Measurements from ENCODE around the gene SLC9A9. TPM values are rescaled to one million over a fixed set of nuclear protein-coding genes. Genes with fewer than 3 reads are reported as not detected.

SLC9A9 gene
- total and polyA plus RNA-seq, 7 experiments from 2014 or later: 9.3 to 23.1 (median 16.6) TPM

GRCh38 chr3:143753006-143753405, 95.3 kb downstream of the SLC9A9 start:
- H3K27ac ChIP-seq (ENCODE audit: low read depth, low read length): peak overlapping the region; percentile 63
- H3K4me3 Mint-ChIP-seq: peak overlapping the region in 8 of 10 donors; percentile 22 to 87 (median 74)
- H3K4me3 ChIP-seq (ENCODE audit: low read length): no peak overlapping the region

GRCh38 chr3:143751643-143752178, 96.6 kb downstream of the SLC9A9 start:
- POLR2A ChIA-PET: interaction anchor here (0.8 to 2.9 kb wide), 4 partner anchors 45 to 750 kb away, joined by 3 to 24 read pairs (median 5); partner anchors contain the start of genes DIPK2A and U2SURP
- ATAC-seq (peak; percentile 80), DNase-seq (peak; percentile 12 to 83 (median 75))
- intact Hi-C loops (cut with micrococcal nuclease): loop anchor here in 1 of 2 donors (1.0 to 10.0 kb wide), 8 partner anchors 12 to 1174 kb away; partner anchors contain the start of genes ATR, DIPK2A, SLC9A9 and TRPC1
- Mint-ChIP-seq H3K4me3 (peak overlapping the region; percentile 67 to 89 (median 78)), H3K27me3 (no peaks in the 10 kb centered on the region), H3K27ac (peak overlapping the region; percentile 88 to 100 (median 94)), H3K4me1 (peaks cover 20 to 71% (median 68%) of the 10 kb centered on the region in 7 donors), H3K9me3 (no peaks in the 10 kb centered on the region), H3K36me3 (peaks cover 0 to 4% (median 0%) of the 10 kb centered on the region in 5 donors)
- Histone ChIP-seq H3K27ac (ENCODE audit: low read depth, low read length) (peak overlapping the region; percentile 63), H3K4me3 (ENCODE audit: low read length) (peak overlapping the region; percentile 42), H3K9me3 (ENCODE audit: control insufficient read depth in 2 of 3, low read length in 3 of 3) (no peaks in the 10 kb centered on the region), H3K4me1 (ENCODE audit: control insufficient read depth in 2 of 2, insufficient read depth in 2 of 2, low read length in 2 of 2) (peaks cover 16 to 35% of the 10 kb centered on the region in 2 donors), H3K36me3 (ENCODE audit: control insufficient read depth in 2 of 3, insufficient read depth in 3 of 3, low read length in 3 of 3) (no peaks in the 10 kb centered on the region), H3K27me3 (ENCODE audit: control insufficient read depth in 2 of 2, insufficient read depth in 2 of 2, low read length in 2 of 2) (no peaks in the 10 kb centered on the region)
- CTCF ChIA-PET: interaction anchor here (0.7 to 2.0 kb wide), 6 partner anchors 12 to 631 kb away, joined by 3 to 6 read pairs (median 4); no protein-coding TSS in a partner anchor

More at GRCh38 chr3:143753006-143753405, 95.3 kb downstream of the SLC9A9 start:
- H3K27me3 Mint-ChIP-seq: no peaks in the 10 kb centered on the region
- Histone ChIP-seq H3K4me1 (ENCODE audit: control insufficient read depth in 2 of 2, insufficient read depth in 2 of 2, low read length in 2 of 2) (peaks cover 16 to 38% of the 10 kb centered on the region in 2 donors), H3K9me3 (ENCODE audit: control insufficient read depth in 2 of 3, low read length in 3 of 3) (no peaks in the 10 kb centered on the region), H3K36me3 (ENCODE audit: control insufficient read depth in 2 of 3, insufficient read depth in 3 of 3, low read length in 3 of 3) (no peaks in the 10 kb centered on the region), H3K27me3 (ENCODE audit: control insufficient read depth in 2 of 2, insufficient read depth in 2 of 2, low read length in 2 of 2) (no peaks in the 10 kb centered on the region)
- no peak for DNase-seq
- CTCF ChIA-PET: interaction anchor here (0.6 to 1.5 kb wide), 3 partner anchors 11 to 1166 kb away, joined by 3 to 8 read pairs (median 4); no protein-coding TSS in a partner anchor
- H3K27ac Mint-ChIP-seq: peak overlapping the region; percentile 43 to 100 (median 94)
- no peak for ATAC-seq
- H3K4me1 Mint-ChIP-seq: peaks cover 23 to 84% (median 81%) of the 10 kb centered on the region in 7 donors
- peaks cover 0 to 3% (median 0%) of the 10 kb centered on the region in 11 donors for H3K9me3 Mint-ChIP-seq
- peaks cover 0 to 7% (median 0%) of the 10 kb centered on the region in 5 donors for H3K36me3 Mint-ChIP-seq
- intact Hi-C loops (cut with micrococcal nuclease): loop anchor here in 1 of 2 donors (5.0 to 10.0 kb wide), 4 partner anchors 81 to 1176 kb away; partner anchors contain the start of genes ATR, TRPC1 and U2SURP
- POLR2A ChIA-PET: interaction anchor here (0.7 to 2.9 kb wide), 3 partner anchors 12 to 219 kb away, joined by 3 to 24 read pairs (median 4); partner anchors contain the start of gene DIPK2A

- POLR2A ChIA-PET: interaction anchor here (1.5 to 2.9 kb wide), 3 partner anchors 44 to 749 kb away, joined by 3 to 24 read pairs (median 6); partner anchors contain the start of genes DIPK2A and U2SURP
- Histone ChIP-seq H3K4me3 (ENCODE audit: low read length) (no peak overlapping the region), H3K36me3 (ENCODE audit: control insufficient read depth in 2 of 3, insufficient read depth in 3 of 3, low read length in 3 of 3) (no peaks in the 10 kb centered on the region), H3K4me1 (ENCODE audit: control insufficient read depth in 2 of 2, insufficient read depth in 2 of 2, low read length in 2 of 2) (peaks cover 16 to 35% of the 10 kb centered on the region in 2 donors), H3K9me3 (ENCODE audit: control insufficient read depth in 2 of 3, low read length in 3 of 3) (no peaks in the 10 kb centered on the region), H3K27ac (ENCODE audit: low read depth, low read length) (peak overlapping the region; percentile 63), H3K27me3 (ENCODE audit: control insufficient read depth in 2 of 2, insufficient read depth in 2 of 2, low read length in 2 of 2) (no peaks in the 10 kb centered on the region)
- Mint-ChIP-seq H3K9me3 (peaks cover 0 to 2% (median 0%) of the 10 kb centered on the region in 11 donors), H3K27me3 (no peaks in the 10 kb centered on the region), H3K27ac (peak overlapping the region; percentile 49 to 100 (median 94)), H3K4me3 (peak overlapping the region in 4 of 10 donors; percentile 36 to 89 (median 78)), H3K36me3 (peaks cover under 1 to 7% (median 4%) of the 10 kb centered on the region in 5 donors), H3K4me1 (peaks cover 20 to 63% (median 61%) of the 10 kb centered on the region in 7 donors)
- intact Hi-C loops (cut with micrococcal nuclease): loop anchor here in 1 of 2 donors (1.0 to 10.0 kb wide), 6 partner anchors 79 to 1174 kb away; partner anchors contain the start of genes ATR, DIPK2A, TRPC1 and U2SURP
- CTCF ChIA-PET: interaction anchor here (0.7 to 2.0 kb wide), 4 partner anchors 13 to 750 kb away, joined by 3 to 6 read pairs (median 4); partner anchors contain the start of gene U2SURP
- ATAC-seq (no peak), DNase-seq (no peak)
Measured at GRCh38 chr3:143750841-143751240, 97.4 kb downstream of the SLC9A9 start.

GRCh38 chr3:143749926-143750325, 98.3 kb downstream of the SLC9A9 start:
- ATAC-seq (no peak), DNase-seq (no peak)
- intact Hi-C loops (cut with micrococcal nuclease): loop anchor here in 1 of 2 donors (2.0 to 10.0 kb wide), 5 partner anchors 78 to 1173 kb away; partner anchors contain the start of genes ATR, TRPC1 and U2SURP
- no peaks in the 10 kb centered on the region for H3K27me3 Mint-ChIP-seq
- Histone ChIP-seq H3K27ac (ENCODE audit: low read depth, low read length) (no peak overlapping the region), H3K9me3 (ENCODE audit: control insufficient read depth in 2 of 3, low read length in 3 of 3) (no peaks in the 10 kb centered on the region), H3K27me3 (ENCODE audit: control insufficient read depth in 2 of 2, insufficient read depth in 2 of 2, low read length in 2 of 2) (no peaks in the 10 kb centered on the region), H3K4me3 (ENCODE audit: low read length) (no peak overlapping the region), H3K36me3 (ENCODE audit: control insufficient read depth in 2 of 3, insufficient read depth in 3 of 3, low read length in 3 of 3) (no peaks in the 10 kb centered on the region), H3K4me1 (ENCODE audit: control insufficient read depth in 2 of 2, insufficient read depth in 2 of 2, low read length in 2 of 2) (peaks cover 16 to 35% of the 10 kb centered on the region in 2 donors)
- peaks cover 4 to 9% (median 5%) of the 10 kb centered on the region in 5 donors for H3K36me3 Mint-ChIP-seq
- peak overlapping the region in 2 of 10 donors; percentile 0 to 19 for H3K4me3 Mint-ChIP-seq
- ChIA-PET CTCF (interaction anchor here (1.7 kb wide), 1 partner anchor 14 kb away, joined by 4 read pairs; no protein-coding TSS in a partner anchor), POLR2A (interaction anchor here (0.6 kb wide), 1 partner anchor 1125 kb away, joined by 3 read pairs; no protein-coding TSS in a partner anchor)
- peak overlapping the region in 7 of 9 donors; percentile 27 to 100 (median 92) for H3K27ac Mint-ChIP-seq
- H3K9me3 Mint-ChIP-seq: peaks cover 0 to 4% (median 0%) of the 10 kb centered on the region in 11 donors
- H3K4me1 Mint-ChIP-seq: peaks cover 18 to 60% (median 53%) of the 10 kb centered on the region in 7 donors

- ChIA-PET POLR2A (no interaction called here), CTCF (no interaction called here)
- H3K36me3 ChIP-seq (ENCODE audit: control insufficient read depth in 2 of 3, insufficient read depth in 3 of 3, low read length in 3 of 3): no peaks in the 10 kb centered on the region
- ATAC-seq: no peak
- Mint-ChIP-seq H3K4me1 (peaks cover 0 to 4% (median 0%) of the 10 kb centered on the region in 7 donors), H3K9me3 (peaks cover 0 to 24% (median 7%) of the 10 kb centered on the region in 11 donors), H3K27me3 (no peaks in the 10 kb centered on the region), H3K36me3 (peaks cover 1 to 26% (median 25%) of the 10 kb centered on the region in 5 donors), H3K27ac (no peak overlapping the region), H3K4me3 (no peak overlapping the region)
- no peak for DNase-seq
- intact Hi-C loops (cut with micrococcal nuclease): no loop called here
- H3K9me3 ChIP-seq (ENCODE audit: control insufficient read depth in 2 of 3, low read length in 3 of 3): no peaks in the 10 kb centered on the region
- H3K27me3 ChIP-seq (ENCODE audit: control insufficient read depth in 2 of 2, insufficient read depth in 2 of 2, low read length in 2 of 2): no peaks in the 10 kb centered on the region
- no peaks in the 10 kb centered on the region for H3K4me1 ChIP-seq (ENCODE audit: control insufficient read depth in 2 of 2, insufficient read depth in 2 of 2, low read length in 2 of 2)
- H3K4me3 ChIP-seq (ENCODE audit: low read length): no peak overlapping the region
- no peak overlapping the region for H3K27ac ChIP-seq (ENCODE audit: low read depth, low read length)
Measured at GRCh38 chr3:143737065-143737464, 111.2 kb downstream of the SLC9A9 start.

- DNase-seq (no peak), ATAC-seq (no peak)
- Mint-ChIP-seq H3K36me3 (peaks cover 1 to 25% (median 19%) of the 10 kb centered on the region in 5 donors), H3K27me3 (no peaks in the 10 kb centered on the region), H3K9me3 (peaks cover 0 to 18% (median 5%) of the 10 kb centered on the region in 11 donors), H3K4me3 (no peak overlapping the region), H3K4me1 (peaks cover 0 to 10% (median 5%) of the 10 kb centered on the region in 7 donors), H3K27ac (no peak overlapping the region)
- Histone ChIP-seq H3K27me3 (ENCODE audit: control insufficient read depth in 2 of 2, insufficient read depth in 2 of 2, low read length in 2 of 2) (no peaks in the 10 kb centered on the region), H3K4me1 (ENCODE audit: control insufficient read depth in 2 of 2, insufficient read depth in 2 of 2, low read length in 2 of 2) (no peaks in the 10 kb centered on the region), H3K4me3 (ENCODE audit: low read length) (no peak overlapping the region), H3K9me3 (ENCODE audit: control insufficient read depth in 2 of 3, low read length in 3 of 3) (no peaks in the 10 kb centered on the region), H3K27ac (ENCODE audit: low read depth, low read length) (no peak overlapping the region), H3K36me3 (ENCODE audit: control insufficient read depth in 2 of 3, insufficient read depth in 3 of 3, low read length in 3 of 3) (no peaks in the 10 kb centered on the region)
- POLR2A ChIA-PET: no interaction called here
- CTCF ChIA-PET: no interaction called here
- intact Hi-C loops (cut with micrococcal nuclease): no loop called here
Measured at GRCh38 chr3:143736205-143736997, 111.9 kb downstream of the SLC9A9 start.
